ENCODE results near the gene INPP5D. TPM values are rescaled to one million over a fixed set of nuclear protein-coding genes. Genes with fewer than 3 reads are reported as not detected.

Gene INPP5D
- total RNA-seq, 4 donors from 2014 or later, result 6.5 to 18.7 (median 11.5) TPM

GRCh38 chr2:233044974-233045605 lies 15.1 kb upstream of the INPP5D start:
- Histone ChIP-seq H3K27me3 (no peaks in the 10 kb centered on the region), H3K36me3 (no peaks in the 10 kb centered on the region), H3K27ac (no peak overlapping the region), H3K9me3 (no peaks in the 10 kb centered on the region), H3K4me3 (no peak overlapping the region), H3K4me1 (peaks cover 17% of the 10 kb centered on the region)
- no peak for DNase-seq (ENCODE audit: low spot score in 2 of 2)
- WGBS, result 84% methylated on average over 8 of the region's 9 CpGs
- no peak for TF ChIP-seq POLR2A (IDR thresholded peaks at IDR 0.05)
- TF ChIP-seq EP300 (IDR thresholded peaks at IDR 0.05), result no peak
- TF ChIP-seq POLR2AphosphoS5 (IDR thresholded peaks at IDR 0.05), result no peak
- no peak for TF ChIP-seq CTCF (IDR thresholded peaks at IDR 0.05)

- DNase-seq (ENCODE audit: low spot score in 2 of 2), result peak in 1 of 2 donors; percentile 41
- WGBS, result 88% methylated on average over 3 of the region's 3 CpGs
- TF ChIP-seq CTCF (IDR thresholded peaks at IDR 0.05) (no peak), POLR2AphosphoS5 (IDR thresholded peaks at IDR 0.05) (no peak), EP300 (IDR thresholded peaks at IDR 0.05) (no peak), POLR2A (IDR thresholded peaks at IDR 0.05) (no peak)
Observed at GRCh38 chr2:233047206-233047605, 12.9 kb upstream of the INPP5D start.

GRCh38 chr2:233047667-233048066 lies 12.5 kb upstream of the INPP5D start:
- H3K27ac ChIP-seq, result peak overlapping the region; percentile 14
- whole genome bisulfite sequencing, result 62% methylated on average over 9 of the region's 9 CpGs
- no peaks in the 10 kb centered on the region for H3K9me3 ChIP-seq
- no peaks in the 10 kb centered on the region for H3K27me3 ChIP-seq
- H3K4me1 ChIP-seq, result peaks cover 31% of the 10 kb centered on the region
- TF ChIP-seq POLR2A (IDR thresholded peaks at IDR 0.05), result no peak
- no peak for TF ChIP-seq CTCF (IDR thresholded peaks at IDR 0.05)
- TF ChIP-seq EP300 (IDR thresholded peaks at IDR 0.05), result no peak
- no peak for TF ChIP-seq POLR2AphosphoS5 (IDR thresholded peaks at IDR 0.05)
- H3K36me3 ChIP-seq, result no peaks in the 10 kb centered on the region
- no peak overlapping the region for H3K4me3 ChIP-seq
- DNase-seq (ENCODE audit: low spot score in 2 of 2), result peak in 1 of 2 donors; percentile 17

More at GRCh38 chr2:233047206-233047605, 12.9 kb upstream of the INPP5D start:
- Histone ChIP-seq H3K27ac (no peak overlapping the region), H3K9me3 (no peaks in the 10 kb centered on the region), H3K36me3 (no peaks in the 10 kb centered on the region), H3K4me3 (no peak overlapping the region), H3K4me1 (peaks cover 29% of the 10 kb centered on the region), H3K27me3 (no peaks in the 10 kb centered on the region)

GRCh38 chr2:233048569-233049193 lies 11.5 kb upstream of the INPP5D start:
- no peak for TF ChIP-seq POLR2A (IDR thresholded peaks at IDR 0.05)
- no peak for TF ChIP-seq CTCF (IDR thresholded peaks at IDR 0.05)
- TF ChIP-seq POLR2AphosphoS5 (IDR thresholded peaks at IDR 0.05), result no peak
- TF ChIP-seq EP300 (IDR thresholded peaks at IDR 0.05), result no peak
- Histone ChIP-seq H3K4me3 (no peak overlapping the region), H3K9me3 (no peaks in the 10 kb centered on the region), H3K27me3 (no peaks in the 10 kb centered on the region), H3K36me3 (no peaks in the 10 kb centered on the region), H3K27ac (peak overlapping the region; percentile 46), H3K4me1 (peaks cover 31% of the 10 kb centered on the region)
- DNase-seq (ENCODE audit: low spot score in 2 of 2), result peak in 1 of 2 donors; percentile 38
- WGBS, result 60% methylated on average over 10 of the region's 10 CpGs

GRCh38 chr2:233049194-233049761 lies 10.9 kb upstream of the INPP5D start:
- Histone ChIP-seq H3K36me3 (no peaks in the 10 kb centered on the region), H3K4me1 (peaks cover 35% of the 10 kb centered on the region), H3K27ac (peak overlapping the region; percentile 46), H3K27me3 (no peaks in the 10 kb centered on the region), H3K9me3 (no peaks in the 10 kb centered on the region), H3K4me3 (no peak overlapping the region)
- TF ChIP-seq CTCF (IDR thresholded peaks at IDR 0.05) (no peak), POLR2A (IDR thresholded peaks at IDR 0.05) (no peak), POLR2AphosphoS5 (IDR thresholded peaks at IDR 0.05) (no peak), EP300 (IDR thresholded peaks at IDR 0.05) (no peak)
- WGBS, result 48% methylated on average over 4 of the region's 4 CpGs
- DNase-seq (ENCODE audit: low spot score in 2 of 2), result peak in 1 of 2 donors; percentile 44

Data from suprapubic skin (tissue), 4 donors.